GM12801 (cell line): ENCODE data around the gene BLOC1S5.

Source experiments
- TF ChIP-seq, protein P1 (sequence below): IDR thresholded peaks from one replicate; pipeline ENCODE4 v1.5.1; 2011; ENCODE audit warnings: control low read depth; ENCODE audit not compliant: insufficient read length; ENCODE audit errors: extremely low read depth

BLOC1S5 gene

DNA sequence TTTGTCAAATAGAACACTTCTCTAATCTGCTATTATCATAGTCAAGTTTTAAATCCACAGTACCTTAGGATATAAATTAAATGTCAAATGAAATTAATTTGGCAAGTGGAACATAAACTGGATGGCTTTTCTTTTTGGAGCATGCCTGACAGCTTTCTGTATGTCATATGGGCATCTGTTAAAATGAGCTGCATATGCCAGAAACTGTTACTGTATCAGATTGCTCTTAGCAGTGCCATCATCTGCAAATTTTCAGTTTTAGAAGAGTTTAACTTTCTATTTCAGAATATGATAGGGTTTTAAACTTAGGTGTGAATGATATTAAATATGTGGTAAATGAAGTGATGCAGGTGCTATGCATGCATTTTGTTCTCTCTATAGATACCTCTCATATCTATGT, 41.6 kb upstream of the BLOC1S5 start:
- TF ChIP-seq, protein P1, sequence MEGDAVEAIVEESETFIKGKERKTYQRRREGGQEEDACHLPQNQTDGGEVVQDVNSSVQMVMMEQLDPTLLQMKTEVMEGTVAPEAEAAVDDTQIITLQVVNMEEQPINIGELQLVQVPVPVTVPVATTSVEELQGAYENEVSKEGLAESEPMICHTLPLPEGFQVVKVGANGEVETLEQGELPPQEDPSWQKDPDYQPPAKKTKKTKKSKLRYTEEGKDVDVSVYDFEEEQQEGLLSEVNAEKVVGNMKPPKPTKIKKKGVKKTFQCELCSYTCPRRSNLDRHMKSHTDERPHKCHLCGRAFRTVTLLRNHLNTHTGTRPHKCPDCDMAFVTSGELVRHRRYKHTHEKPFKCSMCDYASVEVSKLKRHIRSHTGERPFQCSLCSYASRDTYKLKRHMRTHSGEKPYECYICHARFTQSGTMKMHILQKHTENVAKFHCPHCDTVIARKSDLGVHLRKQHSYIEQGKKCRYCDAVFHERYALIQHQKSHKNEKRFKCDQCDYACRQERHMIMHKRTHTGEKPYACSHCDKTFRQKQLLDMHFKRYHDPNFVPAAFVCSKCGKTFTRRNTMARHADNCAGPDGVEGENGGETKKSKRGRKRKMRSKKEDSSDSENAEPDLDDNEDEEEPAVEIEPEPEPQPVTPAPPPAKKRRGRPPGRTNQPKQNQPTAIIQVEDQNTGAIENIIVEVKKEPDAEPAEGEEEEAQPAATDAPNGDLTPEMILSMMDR, result no peak

GRCh38 chr6:8103726-8104125, 39.5 kb upstream of the BLOC1S5 start:
- TF ChIP-seq, protein P1, result no peak

GRCh38 chr6:8102122-8102958, 38.2 kb upstream of the BLOC1S5 start, which contains the start of gene EEF1E1:
EEF1E1 (minus strand) TSS chr6:8102548; CDS start chr6:8102521, 27 bp downstream.
- TF ChIP-seq, protein P1, result no peak

GRCh38 chr6:8100159-8100854, 36.1 kb upstream of the BLOC1S5 start:
- TF ChIP-seq, protein P1, result no peak

DNA sequence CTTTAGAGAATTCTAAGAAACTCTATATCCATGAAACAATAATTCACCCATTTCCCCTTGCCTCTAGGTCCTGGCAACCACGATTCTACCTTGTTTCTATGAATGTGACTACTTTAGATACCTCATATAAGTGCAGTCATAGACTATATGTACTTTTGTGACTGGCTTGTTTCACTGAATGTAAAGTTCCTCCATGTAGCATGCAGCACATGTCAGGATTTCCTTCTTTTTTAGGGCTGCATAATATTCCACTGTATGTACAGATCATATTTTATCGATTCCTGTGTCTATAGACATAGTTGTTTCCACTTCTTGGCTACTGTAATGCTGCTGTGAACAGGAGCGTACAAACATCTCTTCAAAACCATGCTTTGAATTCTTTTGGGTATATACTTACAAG, 26.5 kb upstream of the BLOC1S5 start:
- TF ChIP-seq, protein P1, result no peak

DNA sequence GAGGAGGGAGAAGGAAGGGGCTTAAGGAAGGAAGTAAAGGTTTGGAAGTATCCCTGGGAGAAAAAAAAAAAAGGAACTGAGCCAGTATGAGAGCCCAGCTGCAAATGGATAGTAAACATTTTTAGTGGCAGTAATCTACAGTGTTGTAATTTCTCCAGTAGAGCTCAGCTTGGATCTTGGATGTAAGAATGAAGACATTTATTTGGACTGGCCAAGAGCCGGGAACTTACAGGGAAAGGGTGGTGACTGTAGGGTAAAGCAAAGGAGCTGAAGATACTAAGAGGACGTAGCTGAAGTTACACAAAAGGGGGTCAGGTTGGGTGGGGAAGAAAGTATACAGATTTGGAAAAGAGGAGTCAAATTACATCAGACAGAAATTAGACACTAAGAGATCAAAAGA, 24.7 kb upstream of the BLOC1S5 start:
- TF ChIP-seq, protein P1, result no peak

GRCh38 chr6:8087870-8088754, 23.9 kb upstream of the BLOC1S5 start:
- TF ChIP-seq, protein P1, result no peak
